ENCODE results near the gene TMIGD2.

Gene TMIGD2

DNA sequence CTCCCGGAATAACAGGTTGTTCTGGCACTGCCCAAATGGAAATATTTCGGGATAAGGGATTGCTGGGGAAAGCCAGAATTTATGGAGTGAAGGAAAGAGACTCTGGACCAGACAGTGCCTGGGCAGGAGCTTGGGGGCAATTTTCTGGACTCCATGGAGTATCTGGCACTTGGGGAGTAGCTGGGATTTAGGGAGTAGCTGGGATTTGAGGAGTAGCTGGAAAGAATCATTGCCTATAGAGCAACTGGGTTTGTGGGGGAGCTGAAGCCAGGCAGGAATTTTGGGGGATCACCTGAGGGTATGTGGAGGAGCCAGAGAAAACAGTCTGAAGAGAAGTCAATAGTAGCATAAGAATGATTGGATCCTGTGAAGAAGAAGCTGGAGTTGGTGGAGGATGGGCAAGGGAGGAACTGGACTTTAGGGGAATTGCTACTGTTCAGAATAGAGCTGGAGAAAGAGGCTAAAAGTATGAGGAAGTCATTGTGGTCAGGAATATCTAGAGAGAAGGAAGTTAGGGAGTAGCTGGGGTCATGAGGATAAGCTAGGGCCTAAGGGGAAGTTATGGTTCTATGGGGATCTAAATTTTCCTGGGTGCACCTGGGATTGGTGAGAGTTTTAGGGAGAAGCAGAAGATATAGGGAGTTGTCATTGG, 17.0 kb upstream of the TMIGD2 start:
- TF ChIP-seq, protein P1, sequence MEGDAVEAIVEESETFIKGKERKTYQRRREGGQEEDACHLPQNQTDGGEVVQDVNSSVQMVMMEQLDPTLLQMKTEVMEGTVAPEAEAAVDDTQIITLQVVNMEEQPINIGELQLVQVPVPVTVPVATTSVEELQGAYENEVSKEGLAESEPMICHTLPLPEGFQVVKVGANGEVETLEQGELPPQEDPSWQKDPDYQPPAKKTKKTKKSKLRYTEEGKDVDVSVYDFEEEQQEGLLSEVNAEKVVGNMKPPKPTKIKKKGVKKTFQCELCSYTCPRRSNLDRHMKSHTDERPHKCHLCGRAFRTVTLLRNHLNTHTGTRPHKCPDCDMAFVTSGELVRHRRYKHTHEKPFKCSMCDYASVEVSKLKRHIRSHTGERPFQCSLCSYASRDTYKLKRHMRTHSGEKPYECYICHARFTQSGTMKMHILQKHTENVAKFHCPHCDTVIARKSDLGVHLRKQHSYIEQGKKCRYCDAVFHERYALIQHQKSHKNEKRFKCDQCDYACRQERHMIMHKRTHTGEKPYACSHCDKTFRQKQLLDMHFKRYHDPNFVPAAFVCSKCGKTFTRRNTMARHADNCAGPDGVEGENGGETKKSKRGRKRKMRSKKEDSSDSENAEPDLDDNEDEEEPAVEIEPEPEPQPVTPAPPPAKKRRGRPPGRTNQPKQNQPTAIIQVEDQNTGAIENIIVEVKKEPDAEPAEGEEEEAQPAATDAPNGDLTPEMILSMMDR (IDR thresholded peaks at IDR 0.05; ENCODE audit: extremely low read depth, insufficient read depth, missing control alignments) = no peak
- no peak for DNase-seq (ENCODE audit: low spot score)
- in situ Hi-C loops (cut with MboI; ENCODE audit: low pct_unique_long_range_greater_than_20kb, low sequenced_read_pairs, unreplicated experiment) = no loop called here

GRCh38 chr19:4318460-4318859, 16.3 kb upstream of the TMIGD2 start:
- TF ChIP-seq, protein P1 (IDR thresholded peaks at IDR 0.05; ENCODE audit: extremely low read depth, insufficient read depth, missing control alignments) = no peak
- in situ Hi-C loops (cut with MboI; ENCODE audit: low pct_unique_long_range_greater_than_20kb, low sequenced_read_pairs, unreplicated experiment) = no loop called here
- DNase-seq (ENCODE audit: low spot score) = no peak

GRCh38 chr19:4316956-4317355, 14.8 kb upstream of the TMIGD2 start:
- in situ Hi-C loops (cut with MboI; ENCODE audit: low pct_unique_long_range_greater_than_20kb, low sequenced_read_pairs, unreplicated experiment) = no loop called here
- TF ChIP-seq, protein P1 (IDR thresholded peaks at IDR 0.05; ENCODE audit: extremely low read depth, insufficient read depth, missing control alignments) = no peak

GRCh38 chr19:4313847-4314490, 11.8 kb upstream of the TMIGD2 start:
- in situ Hi-C loops (cut with MboI; ENCODE audit: low pct_unique_long_range_greater_than_20kb, low sequenced_read_pairs, unreplicated experiment) = no loop called here
- TF ChIP-seq, protein P1 (IDR thresholded peaks at IDR 0.05; ENCODE audit: extremely low read depth, insufficient read depth, missing control alignments) = no peak
- no peak for DNase-seq (ENCODE audit: low spot score)

More at GRCh38 chr19:4316956-4317355, 14.8 kb upstream of the TMIGD2 start:
- no peak for DNase-seq (ENCODE audit: low spot score)

DNA sequence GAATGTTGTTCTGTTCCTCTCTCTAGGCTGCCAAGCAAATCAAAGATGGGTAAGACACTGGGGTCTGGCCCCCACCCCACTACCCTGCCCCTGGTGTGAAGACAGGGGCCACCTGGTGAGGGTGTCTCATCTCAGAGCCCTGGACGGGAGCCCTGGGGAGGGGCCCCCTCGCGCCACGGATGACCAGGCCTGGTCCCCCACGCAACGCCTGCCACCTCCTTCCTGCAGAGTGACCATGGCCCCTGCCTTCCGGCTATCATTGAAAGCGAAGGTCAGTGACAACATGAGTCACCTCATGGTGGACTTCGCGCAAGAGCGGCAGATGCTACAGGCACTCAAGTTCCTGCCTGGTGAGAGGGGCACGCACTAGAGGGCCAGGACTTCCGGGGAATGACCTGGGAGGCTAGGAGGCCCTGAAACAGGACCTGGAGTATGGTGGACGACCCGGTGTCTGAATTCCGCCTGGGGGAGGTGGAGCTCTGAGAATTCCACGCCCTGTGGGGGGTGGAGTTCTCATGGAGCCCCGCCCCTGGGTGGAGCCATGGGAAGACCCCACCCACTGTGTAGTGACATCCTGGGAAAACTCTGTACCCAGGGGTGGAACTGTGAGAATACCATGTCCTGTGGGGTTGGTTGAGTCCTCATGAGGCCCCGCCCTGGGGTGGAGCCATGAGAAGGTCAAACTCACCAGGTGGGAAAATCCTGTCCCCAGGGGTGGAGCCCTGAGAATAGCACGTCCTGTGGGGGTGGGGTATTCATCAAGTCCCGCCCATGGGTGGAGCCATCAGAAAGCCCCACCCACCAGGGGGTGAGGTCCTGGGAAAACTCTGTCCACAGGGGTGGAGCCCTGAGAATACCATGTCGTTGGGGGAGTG, 8.3 kb upstream of the TMIGD2 start:
- in situ Hi-C loops (cut with MboI; ENCODE audit: low pct_unique_long_range_greater_than_20kb, low sequenced_read_pairs, unreplicated experiment) = no loop called here
- TF ChIP-seq, protein P1 (IDR thresholded peaks at IDR 0.05; ENCODE audit: extremely low read depth, insufficient read depth, missing control alignments) = no peak
- DNase-seq (ENCODE audit: low spot score) = no peak

DNA sequence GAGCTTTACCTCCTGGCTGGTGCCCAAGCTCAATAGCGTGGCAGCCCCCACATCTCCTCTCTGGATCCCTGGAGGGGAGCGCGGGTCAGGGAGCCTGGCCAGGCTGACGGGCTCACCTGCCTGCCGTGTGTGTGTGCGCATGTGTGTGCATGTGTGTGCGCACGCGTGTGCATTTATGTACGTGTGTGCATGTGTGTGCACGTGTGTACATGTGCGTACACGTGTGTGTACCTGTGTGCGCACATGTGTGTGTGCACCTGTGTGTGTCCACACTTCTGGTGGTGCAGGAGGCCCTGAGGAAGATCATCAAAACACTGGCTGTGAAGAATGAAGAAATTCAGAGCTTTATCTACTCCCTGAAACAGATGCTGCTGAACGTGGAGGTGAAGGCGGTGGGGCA, 3.5 kb upstream of the TMIGD2 start:
- TF ChIP-seq, protein P1 (IDR thresholded peaks at IDR 0.05; ENCODE audit: extremely low read depth, insufficient read depth, missing control alignments) = no peak
- no peak for DNase-seq (ENCODE audit: low spot score)
- in situ Hi-C loops (cut with MboI; ENCODE audit: low pct_unique_long_range_greater_than_20kb, low sequenced_read_pairs, unreplicated experiment) = no loop called here

All from GM13977 (cell line).